Measurements from ENCODE around the gene AP4M1.

- TF ChIP-seq CTCF (IDR thresholded peaks at IDR 0.05), result peak; percentile 59 to 95 (median 78)
- no peak for TF ChIP-seq POLR2A (IDR thresholded peaks at IDR 0.05)
Observed at GRCh38 chr7:100130608-100131453, 29.4 kb downstream of the AP4M1 start.

Data from thyroid gland (tissue), 4 donors.